ENCODE results near the gene DNAH2. TPM values are rescaled to one million over a fixed set of nuclear protein-coding genes. Genes with fewer than 3 reads are reported as not detected.

The DNAH2 gene
- total and polyA plus RNA-seq, 2 donors (not counting 3 experiments of a cell fraction or from before 2014, with no cell fraction given): 0.10 to 0.11 TPM

DNA sequence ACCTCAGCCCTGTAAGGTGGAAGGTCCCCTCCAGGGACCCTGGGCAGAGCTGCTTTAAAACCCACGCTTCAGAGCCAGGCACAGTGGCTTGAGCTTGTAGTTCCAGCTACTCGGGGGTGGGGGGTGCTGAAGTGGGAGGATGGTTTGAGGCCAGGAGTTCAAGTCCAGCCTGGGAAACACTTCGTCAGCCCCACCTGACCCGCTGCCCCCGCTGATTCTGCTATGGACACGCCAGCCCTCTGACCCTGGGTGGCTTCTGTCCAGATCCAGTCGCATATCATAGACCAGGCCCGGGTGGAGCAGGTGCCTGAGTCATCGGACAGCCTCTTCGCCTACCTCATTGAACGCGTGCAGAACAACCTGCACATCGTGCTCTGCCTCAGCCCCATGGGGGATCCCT is 81.3 kb downstream of the DNAH2 start:
- no peak for FAIRE-seq
- CTCF ChIA-PET: interaction anchor here (0.5 kb wide), 1 partner anchor 64 kb away, joined by 4 read pairs; no protein-coding TSS in a partner anchor
- intact Hi-C loops (cut with micrococcal nuclease): no loop called here

DNA sequence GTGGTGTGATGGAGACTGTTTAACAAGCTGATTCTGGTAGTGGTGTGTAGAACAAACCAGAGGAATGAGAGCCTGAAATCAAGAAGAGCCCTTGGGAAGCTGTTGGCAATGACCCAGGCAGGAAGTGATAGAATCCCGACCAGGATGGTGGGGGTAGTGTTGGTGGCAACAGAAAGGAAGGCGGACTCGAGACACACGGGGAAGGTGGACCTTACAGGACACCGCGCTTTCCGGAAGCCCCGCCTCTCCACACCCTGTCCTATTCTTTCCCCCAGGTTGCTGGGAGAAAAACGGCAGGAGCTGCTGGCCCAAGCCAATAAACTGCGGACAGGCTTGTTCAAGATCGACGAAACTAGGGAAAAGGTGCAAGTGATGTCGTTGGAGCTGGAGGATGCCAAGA is 86.4 kb downstream of the DNAH2 start:
- ChIA-PET POLR2A (no interaction called here), CTCF (interaction anchor here (0.9 to 1.1 kb wide), 4 partner anchors 17 to 60 kb away, joined by 3 read pairs; no protein-coding TSS in a partner anchor)
- no peak overlapping the region for H3K9ac ChIP-seq (replicated peaks; ENCODE audit: extremely low read depth, insufficient read depth, low read length)
- no peak overlapping the region for H2AFZ ChIP-seq (ENCODE audit: low read depth, low read length)
- no peak overlapping the region for H3K4me3 ChIP-seq (replicated peaks in 1 of 3; ENCODE audit: insufficient read depth in 1 of 3, low read depth in 1 of 3, low read length in 3 of 3)
- no peak for TF ChIP-seq POLR2AphosphoS5 (IDR thresholded peaks at IDR 0.05; ENCODE audit: insufficient read depth, low read depth, low read length)
- no peak for TF ChIP-seq POLR2A (IDR thresholded peaks at IDR 0.05; ENCODE audit: low read depth, low read length)
- no peak for TF ChIP-seq GATA2 (IDR thresholded peaks at IDR 0.05; ENCODE audit: insufficient read depth, insufficient read length, low read depth, low read length)
- TF ChIP-seq, protein P1, sequence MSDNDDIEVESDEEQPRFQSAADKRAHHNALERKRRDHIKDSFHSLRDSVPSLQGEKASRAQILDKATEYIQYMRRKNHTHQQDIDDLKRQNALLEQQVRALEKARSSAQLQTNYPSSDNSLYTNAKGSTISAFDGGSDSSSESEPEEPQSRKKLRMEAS (IDR thresholded peaks at IDR 0.05; ENCODE audit: insufficient read depth, insufficient read length): no peak
- TF ChIP-seq EZH2 (IDR thresholded peaks at IDR 0.05; ENCODE audit: borderline replicate concordance, low read depth, low read length, severe bottlenecking): no peak
- TF ChIP-seq JUN (IDR thresholded peaks at IDR 0.05; ENCODE audit: borderline replicate concordance, insufficient read depth, insufficient read length, low read depth): no peak
- TF ChIP-seq, protein P2, sequence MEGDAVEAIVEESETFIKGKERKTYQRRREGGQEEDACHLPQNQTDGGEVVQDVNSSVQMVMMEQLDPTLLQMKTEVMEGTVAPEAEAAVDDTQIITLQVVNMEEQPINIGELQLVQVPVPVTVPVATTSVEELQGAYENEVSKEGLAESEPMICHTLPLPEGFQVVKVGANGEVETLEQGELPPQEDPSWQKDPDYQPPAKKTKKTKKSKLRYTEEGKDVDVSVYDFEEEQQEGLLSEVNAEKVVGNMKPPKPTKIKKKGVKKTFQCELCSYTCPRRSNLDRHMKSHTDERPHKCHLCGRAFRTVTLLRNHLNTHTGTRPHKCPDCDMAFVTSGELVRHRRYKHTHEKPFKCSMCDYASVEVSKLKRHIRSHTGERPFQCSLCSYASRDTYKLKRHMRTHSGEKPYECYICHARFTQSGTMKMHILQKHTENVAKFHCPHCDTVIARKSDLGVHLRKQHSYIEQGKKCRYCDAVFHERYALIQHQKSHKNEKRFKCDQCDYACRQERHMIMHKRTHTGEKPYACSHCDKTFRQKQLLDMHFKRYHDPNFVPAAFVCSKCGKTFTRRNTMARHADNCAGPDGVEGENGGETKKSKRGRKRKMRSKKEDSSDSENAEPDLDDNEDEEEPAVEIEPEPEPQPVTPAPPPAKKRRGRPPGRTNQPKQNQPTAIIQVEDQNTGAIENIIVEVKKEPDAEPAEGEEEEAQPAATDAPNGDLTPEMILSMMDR (IDR thresholded peaks at IDR 0.05; ENCODE audit: extremely low read depth in 1 of 2, insufficient read depth in 1 of 2, low read depth in 1 of 2, low read length in 2 of 2): no peak
- TF ChIP-seq MYC (IDR thresholded peaks at IDR 0.05; ENCODE audit: low read depth, low read length): no peak
- no peak for TF ChIP-seq FOS (IDR thresholded peaks at IDR 0.05; ENCODE audit: borderline replicate concordance, insufficient read depth, low read length)
- no TSS peak for BruUV-seq (replicated peaks)
- no peaks in the 10 kb centered on the region for H4K20me1 ChIP-seq (replicated peaks; ENCODE audit: control insufficient read depth, extremely low read depth, insufficient read depth, low read length)
- H3K4me1 ChIP-seq (ENCODE audit: control insufficient read depth, extremely low read depth, insufficient read depth, low read length): no peaks in the 10 kb centered on the region
- no peak overlapping the region for H3K4me2 ChIP-seq (ENCODE audit: insufficient read depth, low read length)
- dilution Hi-C loops (cut with MboI; ENCODE audit: extremely low pct_ligation_motif_present, low sequenced_read_pairs) (no loop called here), intact Hi-C loops (cut with micrococcal nuclease) (no loop called here)
- H3K9me1 ChIP-seq (replicated peaks; ENCODE audit: control insufficient read depth, extremely low read depth, insufficient read depth, low read length): no peaks in the 10 kb centered on the region
- no peak for FAIRE-seq
- H3K9me3 ChIP-seq (replicated peaks; ENCODE audit: control insufficient read depth, insufficient read depth, low read length): no peaks in the 10 kb centered on the region
- H3K36me3 ChIP-seq (ENCODE audit: control insufficient read depth in 2 of 2, extremely low read depth in 1 of 2, insufficient read depth in 2 of 2, low read length in 2 of 2): no peaks in the 10 kb centered on the region
- peaks cover 0 to under 1% of the 10 kb centered on the region in 2 experiments for H3K27me3 ChIP-seq (ENCODE audit: control insufficient read depth in 2 of 2, insufficient read depth in 2 of 2, low read length in 2 of 2)
- DNase-seq (ENCODE audit: low read depth, low spot score): no peak
- no peak overlapping the region for H3K27ac ChIP-seq (ENCODE audit: insufficient read depth, low read depth, low read length)
- no peaks in the 10 kb centered on the region for H3K79me2 ChIP-seq (ENCODE audit: control insufficient read depth, insufficient read depth, low read length)

More for the DNA sequence above, 81.3 kb downstream of the DNAH2 start:
- H3K36me3 ChIP-seq (ENCODE audit: control insufficient read depth in 2 of 2, extremely low read depth in 1 of 2, insufficient read depth in 2 of 2, low read length in 2 of 2): no peaks in the 10 kb centered on the region
- POLR2A ChIA-PET: no interaction called here
- no peaks in the 10 kb centered on the region for H4K20me1 ChIP-seq (replicated peaks; ENCODE audit: control insufficient read depth, extremely low read depth, insufficient read depth, low read length)
- no TSS peak for BruUV-seq (replicated peaks)
- no peaks in the 10 kb centered on the region for H3K4me1 ChIP-seq (ENCODE audit: control insufficient read depth, extremely low read depth, insufficient read depth, low read length)
- no peak overlapping the region for H3K27ac ChIP-seq (ENCODE audit: insufficient read depth, low read depth, low read length)
- no peak overlapping the region for H3K9ac ChIP-seq (replicated peaks; ENCODE audit: extremely low read depth, insufficient read depth, low read length)
- H3K79me2 ChIP-seq (ENCODE audit: control insufficient read depth, insufficient read depth, low read length): no peaks in the 10 kb centered on the region
- no peaks in the 10 kb centered on the region for H3K27me3 ChIP-seq (ENCODE audit: control insufficient read depth in 2 of 2, insufficient read depth in 2 of 2, low read length in 2 of 2)
- no peak overlapping the region for H3K4me3 ChIP-seq (replicated peaks in 1 of 3; ENCODE audit: insufficient read depth in 1 of 3, low read depth in 1 of 3, low read length in 3 of 3)
- no peak overlapping the region for H3K4me2 ChIP-seq (ENCODE audit: insufficient read depth, low read length)
- H2AFZ ChIP-seq (ENCODE audit: low read depth, low read length): no peak overlapping the region
- no peaks in the 10 kb centered on the region for H3K9me1 ChIP-seq (replicated peaks; ENCODE audit: control insufficient read depth, extremely low read depth, insufficient read depth, low read length)
- H3K9me3 ChIP-seq (replicated peaks; ENCODE audit: control insufficient read depth, insufficient read depth, low read length): no peaks in the 10 kb centered on the region
- dilution Hi-C loops (cut with MboI; ENCODE audit: extremely low pct_ligation_motif_present, low sequenced_read_pairs): no loop called here
- TF ChIP-seq GATA2 (IDR thresholded peaks at IDR 0.05; ENCODE audit: insufficient read depth, insufficient read length, low read depth, low read length): no peak
- TF ChIP-seq, protein P1 (IDR thresholded peaks at IDR 0.05; ENCODE audit: insufficient read depth, insufficient read length): no peak
- TF ChIP-seq EZH2 (IDR thresholded peaks at IDR 0.05; ENCODE audit: borderline replicate concordance, low read depth, low read length, severe bottlenecking): no peak
- no peak for DNase-seq (ENCODE audit: low read depth, low spot score)
